Neural progenitor cell (in vitro differentiated cells): ENCODE data around the gene MCRS1. TPM values are rescaled to one million over a fixed set of nuclear protein-coding genes. Genes with fewer than 3 reads are reported as not detected.

ENCODE experiments used
- DNase-seq: peaks from one replicate; pipeline ENCODE4 v3.0.0-alpha.2; 2016; ENCODE audit warnings: low spot score
- H2AFZ ChIP-seq: fragments of 200-600 bp; sonication (generic); replicated peaks from 2 replicates; pipeline ENCODE4 v1.6.1; 2016; ENCODE audit warnings: antibody characterized with exemption
- H3F3A ChIP-seq: fragments of 200-600 bp; sonication (generic); 2 replicates; pipeline ENCODE4 v1.6.1; 2016; ENCODE audit warnings: antibody characterized with exemption, low read depth
- H3K27ac ChIP-seq: fragments of 200-600 bp; sonication (generic); 2 replicates; pipeline ENCODE4 v1.5.1; 2016; ENCODE audit warnings: mild to moderate bottlenecking
- H3K27me3 ChIP-seq: fragments of 200-600 bp; sonication (generic); 2 replicates; pipeline ENCODE4 v1.6.1; 2016; ENCODE audit warnings: mild to moderate bottlenecking, moderate library complexity
- H3K36me3 ChIP-seq: fragments of 200-600 bp; sonication (generic); 2 replicates; pipeline ENCODE4 v1.5.1; 2016
- H3K4me1 ChIP-seq: fragments of 200-600 bp; sonication (generic); 2 replicates; pipeline ENCODE4 v1.6.1; 2016; ENCODE audit warnings: mixed run types
- H3K4me2 ChIP-seq: fragments of 200-600 bp; sonication (generic); 2 replicates; pipeline ENCODE4 v1.6.1; 2016
- H3K4me3 ChIP-seq: fragments of 200-600 bp; sonication (generic); 2 replicates; pipeline ENCODE4 v1.5.1; 2016
- H3K79me2 ChIP-seq: fragments of 200-600 bp; sonication (generic); 2 replicates; pipeline ENCODE4 v1.6.1; 2016; ENCODE audit warnings: low read depth
- H3K9ac ChIP-seq: fragments of 200-600 bp; sonication (generic); 2 replicates; pipeline ENCODE4 v1.6.1; 2016
- H3K9me3 ChIP-seq: fragments of 200-600 bp; sonication (generic); 2 replicates; pipeline ENCODE4 v1.5.1; 2016; ENCODE audit warnings: low read depth
- H4K20me1 ChIP-seq: fragments of 200-600 bp; sonication (generic); 2 replicates; pipeline ENCODE4 v1.6.1; 2016; ENCODE audit warnings: low read depth
- H3K27ac Mint-ChIP-seq: 3 replicates; pipeline ENCODE4 v1.8.0; 2021; ENCODE audit warnings: mixed read lengths
- H3K27me3 Mint-ChIP-seq: 2 replicates; pipeline ENCODE4 v1.8.0; 2022; ENCODE audit warnings: low read depth, mild to moderate bottlenecking, inconsistent platforms, moderate library complexity, mixed read lengths; ENCODE audit not compliant: insufficient read depth
- H3K36me3 Mint-ChIP-seq: 3 replicates; pipeline ENCODE4 v1.8.0; 2021; ENCODE audit warnings: mixed read lengths
- H3K4me1 Mint-ChIP-seq: 3 replicates; pipeline ENCODE4 v1.8.0; 2021; ENCODE audit warnings: mixed read lengths
- H3K4me3 Mint-ChIP-seq: 3 replicates; pipeline ENCODE4 v1.8.0; 2021; ENCODE audit warnings: mild to moderate bottlenecking, moderate library complexity, mixed read lengths
- H3K9me3 Mint-ChIP-seq: 3 replicates; pipeline ENCODE4 v1.8.0; 2020; ENCODE audit warnings: mixed read lengths
- EZH2 ChIP-seq: fragments of 200-600 bp; sonication (generic); IDR thresholded peaks from 2 replicates; pipeline ENCODE4 v1.6.1; 2017; ENCODE audit warnings: antibody characterized with exemption, mild to moderate bottlenecking, moderate library complexity
- EZH2phosphoT487 ChIP-seq: fragments of 200-600 bp; sonication (generic); IDR thresholded peaks from 2 replicates; pipeline ENCODE4 v1.6.1; 2017; ENCODE audit warnings: antibody characterized with exemption
- total RNA-seq: library from RNA; depleted of rRNA; stranded (reverse); fragments of >200 nt; gene quantifications from 2 replicates; pipeline ENCODE4 v1.2.3, GENCODE V29; 2015; ENCODE audit warnings: low replicate concordance
- TF ChIP-seq, protein P1 (sequence below): fragments of 200-600 bp; sonication (generic); IDR thresholded peaks from 2 replicates; pipeline ENCODE4 v1.5.1; 2017; ENCODE audit warnings: antibody characterized with exemption, mild to moderate bottlenecking

MCRS1 gene
- total RNA-seq, 1 donor from 2014 or later: 62.4 TPM

GRCh38 chr12:49543914-49544815 lies 23.8 kb downstream of the MCRS1 start:
- Histone ChIP-seq H4K20me1 (peaks cover 22% of the 10 kb centered on the region), H3K27me3 (peaks cover 100% of the 10 kb centered on the region)
- DNase-seq: no peak

DNA sequence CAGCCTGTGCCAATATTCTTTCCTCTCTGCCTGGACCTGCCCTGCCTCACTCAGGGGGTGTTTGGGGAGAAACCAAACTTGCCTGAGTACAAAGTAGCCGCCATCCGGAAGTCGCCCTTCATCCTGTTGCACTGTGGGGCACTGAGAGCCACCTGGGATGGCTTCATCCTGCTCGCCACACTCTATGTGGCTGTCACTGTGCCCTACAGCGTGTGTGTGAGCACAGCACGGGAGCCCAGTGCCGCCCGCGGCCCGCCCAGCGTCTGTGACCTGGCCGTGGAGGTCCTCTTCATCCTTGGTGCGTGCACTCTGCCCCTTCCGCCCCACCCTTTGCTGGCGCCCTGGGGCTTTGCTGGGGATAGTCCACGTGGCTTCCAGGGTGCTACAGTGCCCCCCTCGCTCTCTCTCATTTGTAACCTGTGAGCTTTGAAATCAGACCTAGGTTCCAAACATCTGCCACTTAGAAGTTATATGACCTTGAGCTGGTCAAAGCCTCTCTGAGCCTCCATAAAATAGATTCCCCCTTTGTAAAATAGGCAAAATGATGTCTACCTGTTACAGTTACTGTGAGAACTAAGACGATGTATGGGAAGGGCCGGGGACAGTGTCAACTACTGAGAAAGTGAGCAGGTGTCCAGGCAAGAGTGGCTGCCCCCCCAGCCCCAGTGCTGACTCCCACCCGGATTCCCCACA lies 24.6 kb downstream of the MCRS1 start:
- Histone ChIP-seq H3K27ac (no peak overlapping the region), H3K9me3 (no peaks in the 10 kb centered on the region), H3K36me3 (no peaks in the 10 kb centered on the region), H2AFZ (no peak overlapping the region), H3K79me2 (no peaks in the 10 kb centered on the region), H3F3A (peaks cover 11% of the 10 kb centered on the region), H3K27me3 (peaks cover 100% of the 10 kb centered on the region), H3K4me2 (no peak overlapping the region), H3K9ac (no peak overlapping the region), H4K20me1 (peaks cover 22% of the 10 kb centered on the region), H3K4me1 (peaks cover 6% of the 10 kb centered on the region), H3K4me3 (no peak overlapping the region)
- no peak for TF ChIP-seq EZH2phosphoT487
- peak; percentile 44 for TF ChIP-seq EZH2
- Mint-ChIP-seq H3K9me3 (peaks cover 2% of the 10 kb centered on the region), H3K27me3 (peaks cover 50% of the 10 kb centered on the region), H3K4me3 (peak overlapping the region; percentile 18), H3K4me1 (peaks cover 30% of the 10 kb centered on the region), H3K27ac (no peak overlapping the region), H3K36me3 (peaks cover 2% of the 10 kb centered on the region)
- no peak for DNase-seq

More at GRCh38 chr12:49543914-49544815, 23.8 kb downstream of the MCRS1 start:
- Histone ChIP-seq H3K4me1 (peaks cover 6% of the 10 kb centered on the region), H3K9me3 (no peaks in the 10 kb centered on the region), H3K4me3 (peak overlapping the region; percentile 33), H3K4me2 (peak overlapping the region; percentile 77), H3K9ac (no peak overlapping the region), H3K27ac (no peak overlapping the region), H3K79me2 (no peaks in the 10 kb centered on the region), H3F3A (peaks cover 11% of the 10 kb centered on the region), H3K36me3 (no peaks in the 10 kb centered on the region), H2AFZ (no peak overlapping the region)
- peak; percentile 54 for TF ChIP-seq EZH2phosphoT487
- TF ChIP-seq, protein P1, sequence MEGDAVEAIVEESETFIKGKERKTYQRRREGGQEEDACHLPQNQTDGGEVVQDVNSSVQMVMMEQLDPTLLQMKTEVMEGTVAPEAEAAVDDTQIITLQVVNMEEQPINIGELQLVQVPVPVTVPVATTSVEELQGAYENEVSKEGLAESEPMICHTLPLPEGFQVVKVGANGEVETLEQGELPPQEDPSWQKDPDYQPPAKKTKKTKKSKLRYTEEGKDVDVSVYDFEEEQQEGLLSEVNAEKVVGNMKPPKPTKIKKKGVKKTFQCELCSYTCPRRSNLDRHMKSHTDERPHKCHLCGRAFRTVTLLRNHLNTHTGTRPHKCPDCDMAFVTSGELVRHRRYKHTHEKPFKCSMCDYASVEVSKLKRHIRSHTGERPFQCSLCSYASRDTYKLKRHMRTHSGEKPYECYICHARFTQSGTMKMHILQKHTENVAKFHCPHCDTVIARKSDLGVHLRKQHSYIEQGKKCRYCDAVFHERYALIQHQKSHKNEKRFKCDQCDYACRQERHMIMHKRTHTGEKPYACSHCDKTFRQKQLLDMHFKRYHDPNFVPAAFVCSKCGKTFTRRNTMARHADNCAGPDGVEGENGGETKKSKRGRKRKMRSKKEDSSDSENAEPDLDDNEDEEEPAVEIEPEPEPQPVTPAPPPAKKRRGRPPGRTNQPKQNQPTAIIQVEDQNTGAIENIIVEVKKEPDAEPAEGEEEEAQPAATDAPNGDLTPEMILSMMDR: no peak
- H3K4me3 Mint-ChIP-seq: peak overlapping the region; percentile 55
- peaks cover 2% of the 10 kb centered on the region for H3K36me3 Mint-ChIP-seq
- H3K27ac Mint-ChIP-seq: no peak overlapping the region
- peaks cover 51% of the 10 kb centered on the region for H3K27me3 Mint-ChIP-seq
- peaks cover 30% of the 10 kb centered on the region for H3K4me1 Mint-ChIP-seq
- H3K9me3 Mint-ChIP-seq: peaks cover 2% of the 10 kb centered on the region

DNA sequence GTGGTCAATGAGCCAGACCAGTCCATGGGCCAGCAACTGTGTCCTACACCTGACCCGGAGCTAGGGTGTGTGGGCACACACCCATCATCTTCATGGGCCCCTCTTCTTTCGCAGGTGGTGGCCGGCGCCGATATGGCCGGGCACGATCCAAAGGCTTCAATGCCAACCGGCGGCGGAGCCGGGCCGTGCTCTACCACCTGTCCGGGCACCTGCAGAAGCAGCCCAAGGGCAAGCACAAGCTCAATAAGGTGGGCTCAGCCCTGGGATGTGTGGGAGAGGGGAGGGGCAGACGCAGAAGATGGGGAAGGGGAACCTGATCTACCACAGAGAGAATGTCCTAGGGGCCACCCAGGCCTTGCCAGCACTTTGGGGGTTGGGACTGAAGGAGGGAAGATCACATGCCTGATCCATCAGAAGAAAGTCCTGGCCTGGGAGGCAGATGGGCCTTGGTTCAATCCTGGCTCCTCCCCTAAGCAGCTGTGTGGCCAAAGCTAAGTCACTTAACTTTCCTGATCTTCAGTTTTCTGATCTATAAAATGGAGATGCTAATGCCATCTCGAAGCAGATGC lies 25.3 kb downstream of the MCRS1 start:
- Histone ChIP-seq H3K4me2 (no peak overlapping the region), H4K20me1 (peaks cover 22% of the 10 kb centered on the region), H3K79me2 (no peaks in the 10 kb centered on the region), H3K27ac (no peak overlapping the region), H3F3A (peaks cover 18% of the 10 kb centered on the region), H3K9ac (no peak overlapping the region), H3K9me3 (no peaks in the 10 kb centered on the region), H3K4me3 (no peak overlapping the region), H2AFZ (no peak overlapping the region), H3K27me3 (peaks cover 100% of the 10 kb centered on the region), H3K4me1 (peaks cover 7% of the 10 kb centered on the region), H3K36me3 (no peaks in the 10 kb centered on the region)
- Mint-ChIP-seq H3K27ac (no peak overlapping the region), H3K36me3 (peaks cover 2% of the 10 kb centered on the region), H3K4me3 (no peak overlapping the region), H3K9me3 (peaks cover 2% of the 10 kb centered on the region), H3K4me1 (peaks cover 30% of the 10 kb centered on the region), H3K27me3 (peaks cover 53% of the 10 kb centered on the region)
- no peak for DNase-seq
- TF ChIP-seq, protein P1: no peak
- TF ChIP-seq EZH2phosphoT487 (no peak), EZH2 (no peak)
